BJ (cell line): ENCODE results near the gene SF3B1. TPM values are rescaled to one million over a fixed set of nuclear protein-coding genes. Genes with fewer than 3 reads are reported as not detected.
A peak's percentile ranks its signal among the peaks of the same experiment; 100 is the strongest.

Experiments
- CTCF ChIA-PET: fragments of 350-600 bp; formaldehyde crosslinking; extraction: SDS; loops from one replicate; lab custom pipeline; 2021; ENCODE audit warnings: antibody characterized with exemption, inconsistent platforms; lab: Yijun Ruan, JAX
- POLR2A ChIA-PET: fragments of 300-600 bp; sonication (Branson Sonifier 250); formaldehyde crosslinking; extraction: SDS; loops from one replicate; lab custom pipeline; 2021; ENCODE audit warnings: antibody characterized with exemption; lab: Charles Lee
- DNase-seq: peaks from one replicate; pipeline ENCODE4 v3.0.0-alpha.2; 2011; ENCODE audit warnings: low read depth
- H3K27me3 ChIP-seq: 2 replicates; pipeline ENCODE4 v1.6.0; 2011; ENCODE audit warnings: low read length; ENCODE audit not compliant: control insufficient read depth, insufficient read depth
- H3K36me3 ChIP-seq: 2 replicates; pipeline ENCODE4 v1.5.1; 2011; ENCODE audit warnings: low read length; ENCODE audit not compliant: control insufficient read depth, insufficient read depth
- H3K4me3 ChIP-seq: 2 replicates; pipeline ENCODE4 v1.5.1; 2011; ENCODE audit warnings: low read depth, mild to moderate bottlenecking, control low read depth, low read length
- CTCF ChIP-seq: IDR thresholded peaks from 2 replicates; pipeline ENCODE4 v1.5.1; 2011; ENCODE audit warnings: low read depth, mild to moderate bottlenecking, control low read depth, inconsistent platforms, low read length, moderate library complexity; ENCODE audit not compliant: insufficient read depth
- polyA plus RNA-seq: library from polyadenylated mRNA; depleted of rRNA; stranded (reverse); fragments of >200 nt; gene quantifications from 2 replicates; pipeline ENCODE4 v1.2.3, GENCODE V29; 2011

SF3B1 gene
- polyA plus RNA-seq, 1 experiment, result 187 TPM

- H3K27me3 ChIP-seq, result no peaks in the 10 kb centered on the region
- H3K4me3 ChIP-seq, result no peak overlapping the region
- ChIA-PET POLR2A (interaction anchor here (0.6 to 1.0 kb wide), 2 partner anchors 11 to 36 kb away, joined by 3 to 4 read pairs; partner anchors contain the start of genes COQ10B and HSPD1), CTCF (no interaction called here)
- TF ChIP-seq CTCF, result no peak
- DNase-seq, result no peak
- peaks cover 8% of the 10 kb centered on the region for H3K36me3 ChIP-seq
Measured at GRCh38 chr2:197464175-197464574, 29.3 kb upstream of the SF3B1 start.

- Histone ChIP-seq H3K36me3 (peaks cover 5% of the 10 kb centered on the region), H3K4me3 (no peak overlapping the region), H3K27me3 (no peaks in the 10 kb centered on the region)
- ChIA-PET CTCF (no interaction called here), POLR2A (no interaction called here)
- no peak for DNase-seq
- no peak for TF ChIP-seq CTCF
Measured at GRCh38 chr2:197461057-197461456, 26.2 kb upstream of the SF3B1 start.

GRCh38 chr2:197460649-197461048, 25.8 kb upstream of the SF3B1 start:
- ChIA-PET CTCF (no interaction called here), POLR2A (no interaction called here)
- DNase-seq, result no peak
- no peak overlapping the region for H3K4me3 ChIP-seq
- H3K36me3 ChIP-seq, result peaks cover 5% of the 10 kb centered on the region
- no peak for TF ChIP-seq CTCF
- no peaks in the 10 kb centered on the region for H3K27me3 ChIP-seq

- POLR2A ChIA-PET, result no interaction called here
- H3K4me3 ChIP-seq, result no peak overlapping the region
- H3K36me3 ChIP-seq, result no peaks in the 10 kb centered on the region
- no peak for TF ChIP-seq CTCF
- CTCF ChIA-PET, result interaction anchor here (0.6 kb wide), 1 partner anchor 21 kb away, joined by 3 read pairs; no protein-coding TSS in a partner anchor
- no peak for DNase-seq
- H3K27me3 ChIP-seq, result no peaks in the 10 kb centered on the region
Measured at GRCh38 chr2:197455428-197455827, 20.6 kb upstream of the SF3B1 start.

GRCh38 chr2:197454923-197455322, 20.1 kb upstream of the SF3B1 start:
- H3K27me3 ChIP-seq, result no peaks in the 10 kb centered on the region
- TF ChIP-seq CTCF, result no peak
- no peaks in the 10 kb centered on the region for H3K36me3 ChIP-seq
- H3K4me3 ChIP-seq, result peak overlapping the region; percentile 92
- CTCF ChIA-PET, result interaction anchor here (0.6 kb wide), 1 partner anchor 21 kb away, joined by 3 read pairs; no protein-coding TSS in a partner anchor
- POLR2A ChIA-PET, result no interaction called here
- DNase-seq, result no peak
